Immature natural killer cell (primary cell): ENCODE results near the gene ZGLP1. TPM values are rescaled to one million over a fixed set of nuclear protein-coding genes. Genes with fewer than 3 reads are reported as not detected.

Experiments used
- DNase-seq, 3 donors: peaks; one replicate each; pipeline ENCODE4 v3.0.0; 2022; ENCODE audit warnings: mixed read lengths in 1 of 3
- H3K27ac Mint-ChIP-seq, 6 donors: one replicate each; pipeline ENCODE4 v1.8.0; 2020; ENCODE audit warnings: mixed read lengths in 6 of 6, mild to moderate bottlenecking in 5 of 6, inconsistent platforms in 4 of 6, moderate library complexity in 3 of 6
- H3K27me3 Mint-ChIP-seq, 3 donors: one replicate each; pipeline ENCODE4 v1.8.0; 2020 to 2021; ENCODE audit warnings: low read depth in 3 of 3, mild to moderate bottlenecking in 3 of 3, mixed read lengths in 3 of 3, moderate library complexity in 3 of 3, inconsistent platforms in 1 of 3
- H3K36me3 Mint-ChIP-seq, 3 donors: one replicate each; pipeline ENCODE4 v1.8.0; 2020; ENCODE audit warnings: mixed read lengths in 3 of 3, inconsistent platforms in 2 of 3, mild to moderate bottlenecking in 2 of 3
- H3K4me1 Mint-ChIP-seq, 2 donors: one replicate each; pipeline ENCODE4 v1.8.0; 2020; ENCODE audit warnings: inconsistent platforms in 2 of 2, mild to moderate bottlenecking in 2 of 2, mixed read lengths in 2 of 2, moderate library complexity in 1 of 2
- H3K4me3 Mint-ChIP-seq, 5 donors: one replicate each; pipeline ENCODE4 v1.8.0; 2020; ENCODE audit warnings: mild to moderate bottlenecking in 5 of 5, mixed read lengths in 5 of 5, inconsistent platforms in 3 of 5, moderate library complexity in 3 of 5
- H3K9me3 Mint-ChIP-seq, 6 donors: one replicate each; pipeline ENCODE4 v1.8.0; 2020; ENCODE audit warnings: mild to moderate bottlenecking in 6 of 6, mixed read lengths in 6 of 6, inconsistent platforms in 4 of 6, moderate library complexity in 3 of 6
- polyA plus RNA-seq, 3 donors: library from polyadenylated mRNA; unstranded; fragments of 300-500 nt; fragmentation: Illumina TruSeq; gene quantifications; one replicate each; pipeline ENCODE4 v1.2.3, GENCODE V29; 2021

The ZGLP1 gene
- polyA plus RNA-seq, 3 donors from 2014 or later = 0.48 to 1.9 TPM; not detected in 1

DNA sequence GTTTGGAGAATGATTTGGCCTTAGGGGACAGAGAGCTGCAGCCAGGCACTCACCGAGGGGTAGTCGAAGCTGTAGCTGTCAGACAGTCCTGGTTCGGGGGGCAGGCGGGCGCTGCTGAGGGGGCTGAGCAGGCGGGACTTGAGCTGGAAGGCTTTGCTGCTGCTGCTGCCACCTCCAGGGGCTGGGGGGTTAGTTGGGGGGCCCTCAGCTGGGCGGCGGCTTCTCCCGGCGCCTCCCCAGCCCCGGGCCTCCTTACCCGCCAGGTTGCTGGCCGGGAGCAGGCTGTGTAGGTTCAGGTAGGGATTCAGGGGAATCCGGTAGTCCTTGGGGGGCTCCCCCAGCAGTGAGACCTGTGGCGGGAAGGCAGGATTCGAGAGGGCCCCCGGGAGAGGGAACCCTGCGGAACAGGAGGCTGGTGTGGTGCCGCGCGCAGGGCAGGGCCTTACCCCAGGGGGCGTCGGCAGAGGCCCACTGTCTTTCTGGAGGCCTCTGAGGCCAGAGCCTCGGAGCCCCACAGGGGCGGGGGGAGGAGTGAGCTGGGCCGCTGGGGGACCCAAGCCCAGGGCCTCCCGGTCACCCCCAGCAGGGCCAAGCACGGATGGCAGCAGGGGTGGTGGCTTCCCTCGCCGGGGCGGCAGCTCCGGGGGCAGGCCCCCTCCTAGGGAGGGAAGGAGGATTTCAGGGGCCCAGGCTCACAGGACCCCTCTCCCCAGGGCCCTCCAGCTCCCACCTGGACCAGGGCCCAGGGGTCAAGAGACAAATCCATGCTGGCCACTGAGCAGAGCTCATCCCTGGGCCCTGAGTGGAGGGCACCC lies 11.2 kb upstream of the ZGLP1 start:
- peaks cover 9 to 13% (median 10%) of the 10 kb centered on the region in 3 donors for H3K36me3 Mint-ChIP-seq

DNA sequence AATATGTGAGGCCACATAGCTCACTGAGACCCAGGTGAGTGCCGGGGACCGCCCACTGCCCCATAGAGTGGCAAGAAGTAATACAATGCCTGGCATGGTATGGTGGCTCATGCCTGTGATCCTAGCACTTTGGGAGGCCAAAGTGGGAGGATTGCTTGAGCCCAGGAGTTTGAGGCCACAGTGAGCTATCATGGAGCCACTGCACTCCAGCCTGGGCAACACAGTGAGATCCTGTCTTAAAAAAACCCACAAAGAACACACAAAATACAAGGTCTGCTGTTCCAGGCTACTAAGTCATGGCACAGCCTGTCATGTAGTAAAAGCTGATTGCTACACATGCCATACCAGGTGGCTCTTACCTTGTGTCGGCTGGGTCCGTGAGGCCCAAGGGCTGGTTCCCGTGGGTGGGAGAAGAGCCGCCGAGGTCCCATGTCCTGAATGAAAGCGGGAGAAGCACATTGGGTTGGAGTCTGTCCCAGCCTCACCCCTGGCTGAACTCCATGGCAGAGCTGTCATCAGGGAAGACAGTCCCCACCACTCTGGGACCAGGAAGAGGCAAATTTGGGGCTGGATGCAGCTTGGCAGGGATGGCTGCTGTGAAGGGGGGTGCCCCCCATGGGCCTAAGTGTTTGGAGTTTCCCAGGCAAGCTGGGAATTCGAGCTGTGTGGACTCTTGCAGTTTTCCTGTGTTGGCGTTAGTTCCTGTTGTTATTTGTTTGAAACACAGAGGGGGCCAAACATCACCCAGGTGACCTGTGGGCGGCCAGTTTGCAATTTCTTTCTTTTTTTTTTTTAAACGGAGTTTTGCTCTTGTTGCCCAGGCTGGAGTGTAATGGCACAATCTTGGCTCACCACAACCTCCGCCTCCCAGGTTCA lies 9.4 kb upstream of the ZGLP1 start:
- peaks cover 3 to 6% (median 4%) of the 10 kb centered on the region in 3 donors for H3K27me3 Mint-ChIP-seq
- H3K36me3 Mint-ChIP-seq = peaks cover 9 to 13% (median 10%) of the 10 kb centered on the region in 3 donors
- no peak overlapping the region for H3K27ac Mint-ChIP-seq

More for the DNA sequence above, 11.2 kb upstream of the ZGLP1 start:
- Mint-ChIP-seq H3K9me3 (no peaks in the 10 kb centered on the region), H3K4me3 (no peak overlapping the region), H3K27ac (no peak overlapping the region), H3K27me3 (peaks cover 4 to 6% (median 5%) of the 10 kb centered on the region in 3 donors), H3K4me1 (peaks cover 4 to 6% of the 10 kb centered on the region in 2 donors)
- DNase-seq = no peak

GRCh38 chr19:10317857-10318462 lies 8.3 kb upstream of the ZGLP1 start:
- peaks cover 3 to 6% (median 4%) of the 10 kb centered on the region in 3 donors for H3K27me3 Mint-ChIP-seq
- no peak for DNase-seq
- peaks cover 17 to 20% of the 10 kb centered on the region in 2 donors for H3K4me1 Mint-ChIP-seq
- no peak overlapping the region for H3K27ac Mint-ChIP-seq
- H3K9me3 Mint-ChIP-seq = no peaks in the 10 kb centered on the region
- H3K36me3 Mint-ChIP-seq = peaks cover 9 to 14% (median 13%) of the 10 kb centered on the region in 3 donors
- no peak overlapping the region for H3K4me3 Mint-ChIP-seq

More for the DNA sequence above, 9.4 kb upstream of the ZGLP1 start:
- H3K9me3 Mint-ChIP-seq = no peaks in the 10 kb centered on the region
- H3K4me1 Mint-ChIP-seq = peaks cover 17 to 20% of the 10 kb centered on the region in 2 donors
- no peak for DNase-seq
- H3K4me3 Mint-ChIP-seq = no peak overlapping the region

DNA sequence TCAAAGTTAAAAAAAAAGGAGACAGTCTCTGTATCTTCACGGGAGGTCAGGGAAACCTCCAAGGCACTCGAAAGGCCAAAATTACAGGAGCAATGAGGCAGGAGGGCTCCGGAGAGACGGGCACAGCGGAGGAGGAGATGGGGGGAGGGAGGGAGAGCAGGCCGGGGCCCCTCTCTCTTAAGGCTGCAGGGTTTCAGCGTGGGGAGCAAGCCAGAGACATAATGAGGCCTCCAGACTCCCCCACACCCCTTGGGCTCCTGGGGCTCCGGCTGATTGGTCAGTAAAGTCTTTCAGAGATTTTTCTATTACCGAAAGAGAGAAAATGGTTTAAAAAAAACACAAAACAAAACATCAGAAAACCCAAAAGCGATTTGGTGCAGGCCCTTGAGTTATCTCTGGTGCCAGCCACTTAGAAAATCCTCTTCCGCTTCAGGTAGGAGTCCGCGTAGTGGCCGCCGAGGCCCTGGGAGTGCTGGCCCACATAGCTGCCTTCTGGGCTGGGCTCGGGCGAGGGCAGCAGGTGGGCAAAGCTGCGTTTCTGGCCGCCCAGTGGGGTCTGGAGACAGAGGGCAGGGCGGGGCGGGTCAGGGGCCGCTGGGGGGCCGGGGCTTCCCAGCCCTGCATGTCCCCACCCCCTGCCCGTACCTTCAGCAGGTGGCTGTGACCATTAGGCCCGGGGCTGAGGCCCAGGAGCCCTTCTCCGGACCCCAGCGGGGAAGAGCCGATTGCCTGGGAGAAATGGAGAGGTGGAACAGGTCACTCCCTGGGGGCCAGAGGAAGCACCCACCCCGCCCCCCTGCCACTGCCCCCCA lies 7.6 kb upstream of the ZGLP1 start:
- Mint-ChIP-seq H3K36me3 (peaks cover 9 to 14% (median 13%) of the 10 kb centered on the region in 3 donors), H3K4me1 (peaks cover 17 to 20% of the 10 kb centered on the region in 2 donors), H3K27ac (no peak overlapping the region), H3K4me3 (peak overlapping the region in 2 of 5 donors; percentile 47 to 62), H3K9me3 (no peaks in the 10 kb centered on the region), H3K27me3 (peaks cover 3 to 6% (median 4%) of the 10 kb centered on the region in 3 donors)
- no peak for DNase-seq

- Mint-ChIP-seq H3K4me1 (peaks cover 17 to 20% of the 10 kb centered on the region in 2 donors), H3K36me3 (peaks cover 4 to 8% (median 7%) of the 10 kb centered on the region in 3 donors), H3K27me3 (peaks cover 2 to 6% (median 3%) of the 10 kb centered on the region in 3 donors), H3K4me3 (peak overlapping the region; percentile 80 to 91 (median 89)), H3K9me3 (no peaks in the 10 kb centered on the region), H3K27ac (peak overlapping the region; percentile 70 to 93 (median 80))
- no peak for DNase-seq
These were observed 6.8 kb upstream of the ZGLP1 start for GRCh38 chr19:10316229-10317044.

DNA sequence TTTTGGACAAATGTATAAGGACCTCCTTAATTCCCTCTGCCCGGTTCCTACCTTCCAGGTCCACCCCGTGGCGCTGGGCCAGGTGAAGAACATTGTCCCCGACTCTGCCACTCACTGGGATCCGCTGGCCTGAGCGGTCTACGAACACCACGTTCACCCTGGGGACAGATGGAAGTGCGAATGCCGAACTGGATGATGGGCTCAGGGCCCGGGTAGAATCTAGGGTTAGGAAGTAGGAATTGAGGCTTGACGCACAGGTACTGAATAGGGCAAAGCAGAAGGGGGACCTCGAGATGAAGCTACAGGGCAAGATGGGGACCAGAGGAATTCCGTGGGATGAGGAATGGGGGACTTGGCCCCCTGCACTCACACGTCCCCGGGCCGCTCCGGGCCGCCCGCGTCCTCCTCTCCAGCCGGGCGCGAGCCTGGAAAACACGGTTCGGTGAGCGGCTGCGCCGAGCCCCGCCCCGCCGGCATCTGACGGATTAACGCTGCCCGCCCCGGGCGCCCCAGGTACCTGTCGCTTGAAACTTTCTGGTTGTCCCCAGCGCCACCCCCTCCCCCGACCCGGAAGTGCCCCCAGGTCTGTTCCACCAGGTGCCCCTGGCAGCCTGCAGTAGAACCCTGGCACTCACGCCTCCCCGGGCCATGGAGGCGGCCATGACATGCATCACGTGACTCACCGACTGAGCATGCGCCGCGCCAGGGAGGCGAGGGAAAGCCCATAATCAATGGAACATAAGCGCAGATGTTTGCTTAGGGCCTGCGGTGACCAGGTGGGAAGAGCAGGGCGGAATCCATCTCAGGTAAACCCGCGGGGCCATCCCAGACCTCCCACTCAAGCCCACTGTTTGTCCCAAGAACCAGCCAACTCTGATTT lies 6.0 kb upstream of the ZGLP1 start, which contains the start of gene FDX2:
Gene FDX2 (minus strand): TSS at position 681 of the 880 bp plus-strand sequence. CDS start 19 bp downstream, at position 662.
- peak; percentile 80 to 82 (median 80) for DNase-seq

DNA sequence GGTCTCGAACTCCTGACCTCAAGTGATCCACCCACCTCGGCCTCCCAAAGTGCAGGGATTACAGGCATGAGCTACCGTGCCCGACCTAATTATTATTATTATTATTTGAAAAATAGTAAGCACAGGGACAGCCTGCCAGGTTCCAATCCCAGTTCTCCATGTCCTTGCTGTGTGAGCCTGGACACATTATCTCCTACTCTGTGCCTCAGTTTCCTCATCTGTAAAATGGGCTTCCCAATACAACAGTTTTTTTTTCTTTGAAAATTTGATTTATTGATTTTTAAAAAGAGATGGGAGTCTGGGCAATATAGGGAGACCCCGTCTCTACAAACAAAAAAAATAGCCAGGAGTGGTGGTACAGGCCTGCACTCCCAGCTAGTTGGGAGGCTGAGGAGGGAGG lies 3.3 kb downstream of the ZGLP1 start:
- Mint-ChIP-seq H3K9me3 (no peaks in the 10 kb centered on the region), H3K27ac (no peak overlapping the region), H3K4me1 (no peaks in the 10 kb centered on the region), H3K4me3 (no peak overlapping the region), H3K27me3 (no peaks in the 10 kb centered on the region), H3K36me3 (no peaks in the 10 kb centered on the region)
- no peak for DNase-seq

More for the DNA sequence above, 6.0 kb upstream of the ZGLP1 start, which contains the start of gene FDX2:
- Mint-ChIP-seq H3K9me3 (no peaks in the 10 kb centered on the region), H3K4me1 (peaks cover 17 to 20% of the 10 kb centered on the region in 2 donors), H3K27ac (peak within 1 kb of the TSS; percentile 75 to 93 (median 80)), H3K36me3 (peaks cover 4 to 8% (median 7%) of the 10 kb centered on the region in 3 donors), H3K27me3 (peaks cover 2 to 6% (median 3%) of the 10 kb centered on the region in 3 donors), H3K4me3 (peak within 1 kb of the TSS; percentile 80 to 91 (median 89))

- no peak for DNase-seq
- H3K4me3 Mint-ChIP-seq = no peak overlapping the region
These were observed 4.3 kb downstream of the ZGLP1 start for GRCh38 chr19:10305139-10305806.

DNA sequence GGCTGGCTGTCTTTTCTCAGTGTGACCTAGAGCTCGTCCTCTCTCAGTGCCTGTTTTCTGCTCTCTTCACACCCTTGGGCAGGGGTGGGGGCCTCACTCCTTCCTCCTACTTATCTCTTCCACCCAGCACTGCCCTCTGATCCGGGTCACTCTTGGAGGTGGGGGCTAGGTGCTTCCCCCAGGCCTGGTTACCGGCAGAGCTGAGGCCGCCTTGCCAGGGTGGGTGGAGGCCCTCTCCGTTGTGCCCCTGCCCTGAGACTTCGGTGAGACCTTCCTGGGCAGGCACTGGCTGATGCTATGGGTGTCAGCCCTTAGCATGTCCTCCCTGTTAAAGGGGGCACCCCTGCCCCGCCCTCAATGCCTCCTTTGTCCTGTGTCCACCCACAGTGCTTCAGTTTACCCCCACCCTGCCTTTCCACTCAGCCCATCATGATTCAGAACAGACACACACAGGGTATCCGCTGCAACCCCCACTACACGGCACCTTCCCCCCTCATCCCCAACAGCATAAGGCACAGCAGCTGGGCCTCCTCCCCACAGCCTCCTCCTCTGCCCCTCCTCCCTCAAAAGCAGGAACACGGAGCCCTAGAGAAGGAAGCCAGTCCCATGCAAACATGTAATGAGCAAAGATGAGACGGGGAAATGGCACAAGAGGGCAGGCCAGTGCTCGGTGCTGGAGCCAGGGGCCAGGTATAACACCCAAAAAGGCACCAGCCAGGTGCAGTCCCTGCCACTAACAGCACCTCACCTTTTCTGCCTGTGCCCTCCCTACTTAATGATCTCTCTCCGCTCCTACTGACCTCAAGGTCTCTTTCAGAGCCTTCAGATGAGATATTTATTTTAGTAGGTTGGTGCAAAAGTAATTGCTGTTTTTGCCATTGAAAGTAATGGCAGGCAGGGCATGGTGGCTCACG lies 9.8 kb downstream of the ZGLP1 start:
- no peak for DNase-seq
- Mint-ChIP-seq H3K36me3 (no peaks in the 10 kb centered on the region), H3K9me3 (peaks cover 0 to 2% (median 0%) of the 10 kb centered on the region in 6 donors), H3K27me3 (peaks cover 2 to 11% (median 9%) of the 10 kb centered on the region in 3 donors), H3K4me3 (no peak overlapping the region), H3K4me1 (peaks cover 7 to 8% of the 10 kb centered on the region in 2 donors), H3K27ac (peak overlapping the region in 1 of 6 donors; percentile 39)

More at GRCh38 chr19:10305139-10305806, 4.3 kb downstream of the ZGLP1 start:
- Mint-ChIP-seq H3K9me3 (no peaks in the 10 kb centered on the region), H3K4me1 (no peaks in the 10 kb centered on the region), H3K27ac (no peak overlapping the region), H3K27me3 (no peaks in the 10 kb centered on the region), H3K36me3 (no peaks in the 10 kb centered on the region)
